Stimulated activated CD8-positive, alpha-beta memory T cell treated with anti-CD3 and anti-CD28 coated beads, Interleukin-12 subunit alpha, Interleukin-12 subunit beta, amount 100 ng/mL, for 24 hours (primary cell): ENCODE measurements around the gene ARHGEF7.

Experiments
- DNase-seq: peaks from one replicate; pipeline ENCODE4 v3.0.0-alpha.2; 2020; ENCODE audit errors: extremely low read depth

Gene ARHGEF7

DNA sequence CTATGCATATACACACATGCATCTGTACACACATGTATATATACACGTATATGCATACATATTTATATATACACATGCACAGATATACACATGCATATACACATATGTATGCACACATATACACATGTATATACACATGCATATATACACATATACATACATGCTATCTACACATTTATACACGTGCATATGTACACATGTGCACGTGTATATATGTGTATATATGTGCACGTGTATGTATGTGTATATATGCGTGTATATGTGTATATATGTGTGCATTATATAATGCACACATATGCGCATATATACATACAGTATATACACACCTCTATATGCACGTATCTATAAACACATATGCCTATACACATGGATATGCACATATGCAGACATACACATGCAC lies 17.8 kb downstream of the ARHGEF7 start:
- no peak for DNase-seq

DNA sequence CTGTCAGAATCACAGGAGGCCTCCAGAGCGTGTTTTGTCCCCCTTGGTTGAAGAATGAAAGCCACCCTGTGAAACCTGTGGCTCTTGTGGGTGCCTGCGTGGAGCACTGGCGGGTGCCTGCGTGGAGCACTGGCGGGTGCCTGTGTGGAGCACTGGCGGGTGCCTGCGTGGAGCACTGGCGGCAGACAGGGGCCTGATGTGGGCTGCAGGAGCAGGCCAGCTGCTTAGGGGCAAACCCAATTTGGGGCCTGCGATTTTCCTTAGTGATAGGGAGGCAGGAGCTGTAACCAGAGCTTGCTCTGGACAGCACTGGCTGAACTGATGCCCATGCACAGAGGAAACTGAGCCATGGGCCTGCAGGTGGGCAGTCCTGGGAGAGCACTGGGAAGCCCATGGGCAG lies 24.3 kb downstream of the ARHGEF7 start:
- DNase-seq = no peak

DNA sequence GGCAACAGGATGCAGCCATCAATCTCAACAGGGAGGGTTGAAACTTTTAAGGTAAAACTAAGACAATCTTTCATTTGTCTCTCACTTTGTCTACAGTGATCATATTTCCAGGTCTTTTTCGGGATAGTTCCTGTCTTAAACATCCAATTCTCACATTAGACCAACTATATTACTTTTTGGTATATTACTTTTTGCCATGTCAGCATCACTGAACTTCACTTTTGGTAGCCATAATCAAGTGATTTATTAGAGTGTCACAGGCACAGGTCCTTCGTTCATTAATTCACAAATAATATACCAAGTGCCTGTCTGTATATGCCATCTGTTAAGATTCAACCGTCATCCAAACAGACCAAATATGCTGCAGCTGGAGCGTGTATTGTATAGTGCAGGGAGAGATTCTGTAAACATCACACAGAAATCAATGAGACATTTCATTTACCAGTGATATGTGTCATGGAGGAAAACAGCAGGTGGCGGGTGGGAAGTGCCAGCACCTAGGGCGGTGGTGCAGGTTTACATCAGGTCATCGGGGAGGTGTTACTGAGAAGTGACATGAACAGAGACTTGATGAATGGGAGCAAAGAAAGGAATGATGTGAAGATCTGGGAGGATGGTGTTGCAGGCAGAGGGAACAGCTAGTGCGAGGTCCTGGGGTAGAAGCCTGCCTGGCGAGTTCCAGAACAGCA lies 24.9 kb downstream of the ARHGEF7 start:
- DNase-seq = no peak

DNA sequence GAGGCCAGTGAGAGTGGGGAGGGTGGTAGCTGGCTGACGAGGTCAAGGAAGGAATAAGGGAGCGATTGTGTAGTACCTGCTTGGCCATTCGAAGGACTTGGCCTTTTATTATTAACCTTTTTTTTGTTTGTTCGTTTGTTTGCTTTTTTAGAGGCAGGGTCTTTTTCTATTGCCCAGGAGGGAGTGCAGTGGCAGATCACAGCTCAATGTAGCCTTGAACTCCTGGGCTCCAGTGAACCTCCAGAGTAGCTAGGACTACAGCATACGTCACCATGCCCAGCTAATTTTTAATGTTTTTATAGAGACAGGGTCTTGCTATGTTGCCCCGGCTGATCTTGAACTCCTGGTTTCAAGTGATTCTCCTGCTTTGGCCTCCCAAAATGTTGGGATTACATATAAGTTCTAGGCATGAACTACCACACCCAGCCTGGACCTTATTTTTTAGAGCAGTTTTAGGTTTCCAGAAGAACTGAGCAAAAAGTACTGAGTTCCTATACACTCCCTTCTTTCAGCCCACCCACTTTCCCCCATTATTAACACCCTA lies 25.5 kb downstream of the ARHGEF7 start:
- no peak for DNase-seq

DNA sequence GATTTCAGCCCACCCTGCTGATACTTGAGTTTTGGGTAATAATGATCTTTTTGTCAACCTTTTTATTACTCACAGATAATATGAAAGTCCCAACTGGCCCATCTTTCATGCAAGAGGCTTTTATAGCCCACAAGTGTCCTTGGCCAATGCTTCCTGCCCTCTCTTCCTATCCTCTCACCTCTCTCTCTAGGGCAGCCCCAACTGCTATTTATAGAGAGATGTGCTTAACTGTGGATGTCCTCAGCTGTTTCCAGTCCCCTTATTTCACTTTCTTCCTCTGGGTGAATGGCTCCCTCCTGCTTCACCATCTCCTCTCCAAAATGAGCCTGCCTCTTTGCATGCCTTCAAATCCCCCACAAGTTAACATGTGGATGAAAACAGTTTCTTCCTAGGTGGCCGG lies 27.4 kb downstream of the ARHGEF7 start:
- no peak for DNase-seq

DNA sequence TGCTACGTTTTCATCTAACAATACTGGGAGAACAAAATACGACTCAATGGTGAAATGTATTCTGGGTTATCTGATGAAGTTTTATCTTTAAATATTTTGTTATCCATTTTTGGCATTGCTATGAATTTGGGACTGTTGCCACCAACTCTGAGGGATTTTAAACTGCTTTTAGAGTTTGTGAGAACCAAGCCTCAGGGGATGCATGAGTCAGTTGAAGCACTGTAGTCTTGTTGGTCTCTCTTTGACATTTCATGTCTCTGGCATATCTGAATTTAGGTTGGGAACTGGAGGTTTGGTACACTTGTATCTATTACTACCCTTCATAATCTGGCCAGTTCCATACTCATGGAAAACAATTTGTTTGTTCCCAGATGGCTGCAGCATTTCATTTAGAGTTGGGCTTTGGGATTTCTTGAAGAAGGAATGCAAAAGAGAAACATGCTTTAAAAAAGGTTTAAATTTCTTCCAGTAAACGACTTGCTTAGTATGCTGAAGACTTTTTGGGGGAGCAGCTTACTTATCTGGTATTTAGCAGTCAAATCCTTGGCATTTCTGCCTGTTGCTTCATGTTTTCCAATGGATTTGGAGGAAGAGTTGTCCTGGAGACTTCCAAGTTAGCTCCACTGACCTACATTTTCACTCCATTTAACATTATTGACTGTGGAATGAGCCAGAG lies 28.9 kb downstream of the ARHGEF7 start:
- no peak for DNase-seq

DNA sequence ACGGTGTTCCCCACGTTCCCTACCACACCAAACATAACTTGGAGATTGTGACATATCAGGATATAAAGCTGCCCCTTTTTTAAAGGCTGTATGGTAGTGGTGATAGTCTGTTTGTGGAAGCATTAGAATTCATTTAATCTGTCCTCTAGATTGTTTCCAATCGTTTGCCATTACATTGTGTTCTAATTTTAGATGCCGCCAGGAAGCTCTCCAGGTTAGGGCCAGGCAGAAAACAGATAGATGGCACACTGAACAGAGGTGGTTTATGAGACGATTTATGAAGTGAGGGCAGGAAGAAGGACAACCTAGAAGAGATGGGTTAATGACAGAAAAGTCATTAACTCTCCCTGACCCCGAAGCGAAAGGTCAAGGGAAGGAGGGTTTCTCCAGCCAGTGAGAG lies 30.0 kb downstream of the ARHGEF7 start:
- no peak for DNase-seq

DNA sequence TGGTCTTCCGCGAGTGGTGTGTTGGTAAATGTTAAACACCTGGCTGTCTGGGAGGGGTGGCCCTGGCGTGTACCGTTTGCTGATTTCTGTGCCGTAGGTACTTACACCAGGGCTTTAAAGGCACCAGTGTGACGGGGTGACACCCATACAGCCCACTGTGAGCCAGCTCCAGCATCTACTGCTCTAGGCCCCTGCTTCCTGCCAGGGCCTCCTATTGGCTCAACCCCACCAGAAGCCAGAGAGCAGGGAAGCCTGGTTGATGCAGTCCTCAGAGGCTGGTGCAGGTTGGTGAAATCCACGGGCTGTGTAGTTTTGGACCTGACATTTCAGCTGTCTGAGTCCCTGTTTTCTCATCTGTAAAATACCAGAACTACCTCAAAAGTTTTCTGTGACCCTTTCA lies 30.4 kb downstream of the ARHGEF7 start:
- no peak for DNase-seq

DNA sequence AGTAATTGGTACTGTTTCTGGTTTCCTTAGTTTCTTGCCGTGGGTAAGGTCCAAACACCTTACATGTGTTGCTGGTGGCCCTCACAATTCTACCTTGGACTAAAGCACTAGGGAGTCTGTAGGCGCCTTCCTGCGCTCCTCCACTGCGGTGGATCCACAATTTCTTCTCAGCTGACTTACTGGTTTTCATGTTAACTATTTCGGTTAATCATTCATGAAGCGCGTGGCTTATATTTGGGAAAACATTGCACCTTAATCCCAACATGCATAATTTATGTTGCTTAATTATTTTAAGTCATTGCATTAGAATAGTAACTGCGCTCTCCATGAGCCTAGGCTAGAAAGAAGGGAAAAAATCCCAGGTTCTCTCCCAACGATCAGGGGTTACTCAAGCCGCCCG lies 37.7 kb downstream of the ARHGEF7 start:
- DNase-seq = no peak

DNA sequence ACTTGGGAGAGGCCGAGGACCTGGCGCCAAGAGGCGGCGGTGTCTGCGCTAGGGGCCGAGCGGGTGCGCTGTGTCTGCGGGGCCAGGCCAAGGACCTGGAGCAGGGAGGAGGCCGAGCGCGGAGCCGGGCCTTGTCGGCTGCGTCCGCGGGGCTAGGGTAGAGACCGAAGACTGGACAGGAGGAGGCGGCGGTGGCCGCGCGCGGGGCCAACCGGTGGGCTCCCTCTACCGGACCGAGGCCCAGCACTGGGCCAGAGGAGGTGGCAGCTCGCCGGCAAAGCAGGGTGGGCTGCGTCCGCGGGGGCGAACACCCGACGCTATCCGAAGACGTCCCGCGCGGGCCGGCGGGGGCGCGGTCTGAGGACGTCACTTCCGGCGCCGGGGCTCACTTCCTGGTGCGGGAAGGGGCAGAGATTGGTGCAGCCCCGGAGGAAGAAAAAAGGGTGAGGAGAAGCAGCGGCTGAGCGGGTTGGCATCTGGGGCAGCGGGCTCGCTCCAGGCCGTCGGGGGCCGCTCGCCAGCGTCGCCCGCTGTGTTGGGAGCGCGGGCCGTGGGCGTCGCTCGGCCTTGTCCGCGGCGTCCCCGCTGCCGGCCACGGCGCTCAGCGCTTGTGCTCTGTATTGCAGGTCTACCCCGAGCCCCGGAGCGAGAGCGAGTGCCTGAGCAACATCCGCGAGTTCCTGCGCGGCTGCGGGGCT lies 38.3 kb downstream of the ARHGEF7 start:
- peak; percentile 82 for DNase-seq

DNA sequence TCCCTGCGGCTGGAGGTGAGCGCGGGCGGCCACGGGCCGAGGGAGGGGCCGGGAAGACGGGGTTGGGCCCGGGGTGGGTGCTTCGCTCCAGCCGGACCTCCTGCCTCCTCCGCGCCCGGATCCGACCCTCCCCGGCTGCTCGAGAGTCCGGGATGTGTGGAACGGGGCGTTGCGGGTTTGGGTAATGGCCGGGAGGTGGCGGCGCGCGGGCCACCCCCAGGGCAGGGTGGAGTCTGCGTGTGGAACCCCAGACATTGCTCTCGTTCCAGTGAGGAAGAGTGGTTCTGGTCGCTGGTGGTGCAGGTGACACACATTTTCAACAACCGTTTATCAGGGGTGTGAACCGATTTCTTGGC lies 38.8 kb downstream of the ARHGEF7 start:
- peak; percentile 27 for DNase-seq

DNA sequence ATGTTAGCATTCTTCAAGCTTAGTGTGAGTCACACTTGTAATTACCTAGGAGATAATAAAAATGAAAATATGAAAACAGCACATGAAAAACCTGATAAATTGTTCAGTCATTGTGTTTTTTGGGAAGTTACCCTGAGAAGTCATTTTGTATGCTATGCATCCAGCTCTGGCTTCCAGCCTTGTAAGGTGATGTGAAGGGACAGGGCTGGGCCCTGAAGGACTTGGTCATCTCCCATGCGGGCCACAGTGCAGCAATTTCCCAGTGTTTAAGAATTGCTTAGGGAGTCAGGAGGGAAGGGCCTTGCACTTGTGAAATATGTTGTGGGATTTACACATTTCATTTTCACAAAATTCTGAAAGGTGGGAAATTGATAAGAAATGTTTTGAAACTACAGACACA lies 41.3 kb downstream of the ARHGEF7 start:
- DNase-seq = no peak

DNA sequence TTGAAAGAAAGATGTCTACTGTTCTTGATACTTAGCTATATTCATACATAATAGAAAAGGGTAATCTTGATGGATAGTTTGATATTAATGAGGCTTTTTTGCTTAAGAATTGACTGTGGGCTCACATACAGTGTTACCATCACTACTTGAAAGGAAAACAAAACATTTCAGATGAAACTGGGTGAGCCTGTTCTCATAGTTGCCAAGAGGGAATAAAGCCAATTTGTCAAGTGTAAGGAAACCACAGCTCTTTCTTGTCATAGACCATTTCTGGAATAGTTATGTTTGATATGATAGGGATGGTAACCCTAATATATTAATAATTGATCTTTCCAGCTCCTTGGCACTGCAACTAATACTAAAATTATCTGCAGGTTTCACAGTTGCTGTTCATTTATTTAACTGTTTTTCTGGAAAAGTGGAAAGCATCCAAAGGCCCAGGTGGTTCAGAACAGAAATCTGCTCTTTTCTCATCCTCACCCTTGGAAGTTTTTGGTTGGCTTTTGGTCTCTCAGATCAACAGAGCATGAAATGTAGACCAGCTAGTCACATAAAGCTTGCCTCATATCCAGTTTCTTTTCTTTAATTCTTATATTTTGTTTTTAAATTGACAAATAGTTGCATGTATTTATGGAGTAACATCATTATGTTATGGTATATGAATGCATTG lies 43.2 kb downstream of the ARHGEF7 start:
- no peak for DNase-seq

DNA sequence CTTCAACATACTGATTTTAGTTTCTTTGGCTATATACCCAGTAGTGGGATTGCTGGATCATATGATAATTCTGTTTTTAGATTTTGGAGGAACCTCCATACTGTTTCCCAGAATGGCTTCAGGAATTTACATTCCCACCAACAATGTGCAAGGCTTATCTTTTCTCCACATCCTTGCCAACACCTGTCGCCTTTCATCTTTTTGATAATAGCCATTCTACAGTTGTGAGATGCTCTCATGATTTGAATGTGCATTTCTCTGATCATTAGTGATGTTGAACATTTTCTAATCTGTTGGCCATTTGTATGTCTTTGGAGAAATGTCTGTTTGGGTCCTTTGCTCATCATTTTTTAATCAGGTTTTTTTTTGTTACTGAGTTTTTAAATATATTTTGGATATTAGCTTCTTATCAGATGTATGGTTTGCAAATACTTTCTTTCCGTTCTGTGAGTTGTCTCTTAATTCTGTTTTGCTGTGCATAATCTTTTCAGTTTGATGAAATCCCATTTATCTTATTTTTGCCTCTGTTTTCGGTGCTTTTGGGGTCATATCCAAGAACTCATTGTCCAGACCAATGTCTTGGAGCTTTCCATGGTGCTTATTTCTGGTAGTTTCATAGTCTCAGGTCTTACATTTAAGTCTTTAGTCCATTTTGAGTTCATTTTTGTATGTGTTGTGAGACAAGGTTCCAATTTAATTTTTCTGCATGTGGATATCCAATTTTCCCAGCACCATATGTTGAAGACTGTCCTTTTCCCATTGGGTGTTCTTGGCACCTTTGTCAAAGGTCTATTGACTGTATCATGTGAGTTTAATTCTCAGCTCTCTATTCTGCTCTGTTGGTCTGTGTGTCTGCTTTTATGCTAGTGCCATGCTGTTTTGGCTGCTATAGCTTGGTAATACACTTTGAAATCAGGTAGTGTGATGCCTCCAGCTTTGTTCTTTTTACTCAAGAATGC lies 44.5 kb downstream of the ARHGEF7 start:
- DNase-seq = no peak

DNA sequence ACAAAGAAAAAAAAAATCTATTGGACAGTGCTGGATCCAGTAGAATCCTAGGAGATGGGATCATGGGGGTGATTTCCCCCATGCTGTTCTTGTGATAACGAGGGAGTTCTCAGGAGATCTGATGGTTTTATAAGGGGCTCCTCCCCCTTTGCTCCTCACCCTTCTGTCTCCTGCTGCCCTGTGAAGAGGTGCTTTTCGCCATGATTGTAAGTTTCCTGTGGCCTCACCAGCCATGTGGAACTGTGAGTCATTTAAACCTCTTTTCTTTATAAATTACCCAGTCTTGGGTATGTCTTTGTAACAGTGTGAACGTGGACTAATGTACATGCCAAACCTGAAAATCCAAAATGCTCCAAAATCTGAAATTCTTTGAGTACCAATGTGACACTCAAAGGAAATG lies 45.5 kb downstream of the ARHGEF7 start:
- no peak for DNase-seq

DNA sequence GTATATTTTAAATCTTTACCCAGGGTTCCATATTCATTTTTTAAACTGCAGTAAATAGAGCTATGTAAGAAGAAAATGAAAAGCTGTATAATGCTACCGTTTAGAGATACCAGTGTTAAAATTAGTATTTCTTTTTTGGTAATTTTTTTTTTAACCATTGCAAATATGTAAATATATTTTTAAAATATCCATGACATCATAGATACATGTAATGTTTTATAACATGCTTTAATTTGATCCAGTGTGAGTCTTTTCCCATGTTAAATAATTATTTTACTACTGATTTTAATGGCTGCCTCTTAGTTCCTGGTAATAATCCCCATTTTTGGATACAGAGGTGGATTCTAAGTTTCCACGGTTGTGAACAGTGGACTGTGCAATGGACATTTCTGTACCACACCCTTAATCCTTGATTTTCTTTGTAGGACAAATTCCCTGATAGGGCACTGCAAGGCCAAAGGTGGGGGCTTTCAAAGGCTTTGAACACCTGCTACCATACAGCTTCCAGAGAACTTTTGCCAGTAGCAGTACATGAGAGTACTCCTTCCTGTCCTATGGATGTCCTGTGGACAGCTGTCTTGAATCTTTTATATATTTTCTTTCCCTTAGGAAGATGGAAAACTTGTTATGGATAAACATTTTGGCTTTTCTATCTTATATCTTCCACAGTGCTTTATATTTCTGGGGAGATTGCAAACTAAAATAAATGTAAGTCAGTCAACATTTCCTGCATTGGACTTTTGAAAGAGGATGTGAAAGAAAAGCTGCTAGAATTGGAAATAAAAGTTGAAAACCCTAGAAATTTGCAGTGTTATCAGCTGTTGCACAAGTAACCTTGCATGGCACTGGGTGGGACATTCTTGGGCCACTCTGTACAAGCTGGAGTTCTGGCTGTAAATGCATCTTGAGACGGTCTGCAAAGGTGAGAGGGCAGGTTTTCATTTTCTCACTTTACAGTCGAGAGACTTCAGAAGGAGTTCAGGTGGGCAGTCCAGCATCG lies 46.8 kb downstream of the ARHGEF7 start:
- DNase-seq = no peak

DNA sequence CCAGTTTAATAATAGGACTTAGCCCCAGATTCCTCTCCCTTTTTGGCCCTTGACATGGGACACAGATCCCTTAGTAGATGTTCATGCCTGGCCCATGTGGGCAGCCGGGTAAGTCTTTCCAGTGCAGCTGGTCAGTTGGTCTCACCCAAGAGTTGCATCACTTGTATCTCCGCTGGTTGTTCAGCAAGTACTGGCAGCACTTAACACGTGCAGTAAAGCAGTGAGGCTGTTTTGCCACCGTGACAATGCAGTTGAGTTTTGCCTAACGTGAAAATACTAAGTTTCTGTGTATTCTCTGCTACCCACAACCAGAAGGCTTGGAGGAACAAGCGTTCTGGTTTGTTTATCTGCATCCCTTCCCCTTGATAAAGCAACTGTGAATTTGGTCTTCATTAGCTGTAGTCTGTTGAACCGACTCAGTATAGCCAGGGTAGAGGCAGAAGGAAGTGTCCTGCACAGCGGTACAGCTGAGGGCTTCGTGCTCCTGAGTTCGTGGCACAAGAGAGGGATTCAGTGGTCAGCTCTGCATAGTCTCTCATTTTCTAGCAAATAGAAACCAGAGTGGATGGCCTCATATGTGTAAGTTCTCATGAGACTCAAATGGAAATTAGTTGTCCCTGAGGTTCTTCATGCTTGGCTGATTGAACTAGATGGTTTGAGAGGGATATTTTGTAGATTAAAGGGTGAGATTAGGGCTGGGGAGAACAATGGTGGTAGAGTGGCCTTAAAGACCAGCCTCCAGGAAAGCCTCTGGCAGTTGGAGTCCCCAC lies 50.3 kb downstream of the ARHGEF7 start:
- no peak for DNase-seq

DNA sequence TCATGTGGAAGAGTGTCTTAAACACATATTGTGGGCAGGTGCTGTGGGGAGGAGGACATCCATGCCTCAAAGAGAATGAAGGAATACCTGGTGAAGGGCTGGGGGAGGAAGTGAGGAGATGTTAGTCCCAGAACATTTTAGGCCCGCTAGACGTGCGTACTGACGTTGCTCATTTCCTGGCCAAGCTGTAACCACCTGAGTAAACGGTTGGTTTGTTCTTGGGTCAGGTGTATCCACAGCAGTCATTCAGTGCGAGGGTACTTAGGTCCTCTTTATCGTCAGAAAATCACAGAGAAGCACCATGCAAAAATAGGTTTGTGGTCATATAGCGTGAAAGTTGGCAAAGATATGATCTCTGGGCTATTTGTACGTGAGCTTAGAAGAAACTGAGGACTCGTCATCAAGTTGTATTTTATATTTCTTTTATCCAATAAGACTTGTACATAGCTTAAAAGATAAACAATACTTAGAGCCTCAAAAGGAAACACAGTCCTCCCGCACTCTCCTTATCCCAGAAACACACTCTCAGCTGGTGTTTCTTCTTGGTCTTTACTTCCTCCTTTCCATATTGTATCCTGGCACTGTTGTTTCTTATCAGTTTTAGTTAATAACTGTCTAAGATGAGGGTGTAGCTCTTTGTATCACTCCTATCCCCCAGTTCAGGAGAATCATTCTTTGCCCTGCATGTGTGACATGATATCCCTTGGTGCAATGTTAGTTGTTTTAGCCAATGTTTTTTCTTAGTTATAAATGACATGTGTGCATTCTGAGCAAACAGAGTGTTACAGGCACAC lies 52.0 kb downstream of the ARHGEF7 start:
- no peak for DNase-seq
